Measurements from ENCODE around the gene RAD9A. TPM values are rescaled to one million over a fixed set of nuclear protein-coding genes. Genes with fewer than 3 reads are reported as not detected.
A peak's percentile ranks its signal among the peaks of the same experiment; 100 is the strongest.

Gene RAD9A
- total and polyA plus RNA-seq, 9 of the 15 experiments (the other 6 are each of a cell fraction or from before 2014, with no cell fraction given): 1.4 to 41.2 (median 16.1) TPM

- TF ChIP-seq SMAD3 (CRISPR knock-in tag; conservative IDR thresholded peaks at IDR 0.05): no peak
- no peak for TF ChIP-seq MLX (CRISPR knock-in tag; conservative IDR thresholded peaks at IDR 0.05)
- no peak for TF ChIP-seq ELF2 (CRISPR knock-in tag; IDR thresholded peaks at IDR 0.05)
- TF ChIP-seq PHB (CRISPR knock-in tag; IDR thresholded peaks at IDR 0.05): no peak; the same call in 1 of the 2 replicates
- TF ChIP-seq HMGN3 (IDR thresholded peaks at IDR 0.05; ENCODE audit: borderline replicate concordance, extremely low read depth, insufficient read length, low read depth, low read length): peak; percentile 35
- TF ChIP-seq ZBTB2 (IDR thresholded peaks at IDR 0.05): no peak
- TF ChIP-seq, protein P1, sequence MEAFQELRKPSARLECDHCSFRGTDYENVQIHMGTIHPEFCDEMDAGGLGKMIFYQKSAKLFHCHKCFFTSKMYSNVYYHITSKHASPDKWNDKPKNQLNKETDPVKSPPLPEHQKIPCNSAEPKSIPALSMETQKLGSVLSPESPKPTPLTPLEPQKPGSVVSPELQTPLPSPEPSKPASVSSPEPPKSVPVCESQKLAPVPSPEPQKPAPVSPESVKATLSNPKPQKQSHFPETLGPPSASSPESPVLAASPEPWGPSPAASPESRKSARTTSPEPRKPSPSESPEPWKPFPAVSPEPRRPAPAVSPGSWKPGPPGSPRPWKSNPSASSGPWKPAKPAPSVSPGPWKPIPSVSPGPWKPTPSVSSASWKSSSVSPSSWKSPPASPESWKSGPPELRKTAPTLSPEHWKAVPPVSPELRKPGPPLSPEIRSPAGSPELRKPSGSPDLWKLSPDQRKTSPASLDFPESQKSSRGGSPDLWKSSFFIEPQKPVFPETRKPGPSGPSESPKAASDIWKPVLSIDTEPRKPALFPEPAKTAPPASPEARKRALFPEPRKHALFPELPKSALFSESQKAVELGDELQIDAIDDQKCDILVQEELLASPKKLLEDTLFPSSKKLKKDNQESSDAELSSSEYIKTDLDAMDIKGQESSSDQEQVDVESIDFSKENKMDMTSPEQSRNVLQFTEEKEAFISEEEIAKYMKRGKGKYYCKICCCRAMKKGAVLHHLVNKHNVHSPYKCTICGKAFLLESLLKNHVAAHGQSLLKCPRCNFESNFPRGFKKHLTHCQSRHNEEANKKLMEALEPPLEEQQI (IDR thresholded peaks at IDR 0.05): no peak
- TF ChIP-seq BRF1 (IDR thresholded peaks at IDR 0.05; ENCODE audit: borderline replicate concordance, extremely low read depth, insufficient read length): no peak
- peak; percentile 59; the same call in 1 of the 2 replicates for TF ChIP-seq ZNF76 (CRISPR knock-in tag; IDR thresholded peaks at IDR 0.05; ENCODE audit: borderline replicate concordance)
- TF ChIP-seq, protein P2, sequence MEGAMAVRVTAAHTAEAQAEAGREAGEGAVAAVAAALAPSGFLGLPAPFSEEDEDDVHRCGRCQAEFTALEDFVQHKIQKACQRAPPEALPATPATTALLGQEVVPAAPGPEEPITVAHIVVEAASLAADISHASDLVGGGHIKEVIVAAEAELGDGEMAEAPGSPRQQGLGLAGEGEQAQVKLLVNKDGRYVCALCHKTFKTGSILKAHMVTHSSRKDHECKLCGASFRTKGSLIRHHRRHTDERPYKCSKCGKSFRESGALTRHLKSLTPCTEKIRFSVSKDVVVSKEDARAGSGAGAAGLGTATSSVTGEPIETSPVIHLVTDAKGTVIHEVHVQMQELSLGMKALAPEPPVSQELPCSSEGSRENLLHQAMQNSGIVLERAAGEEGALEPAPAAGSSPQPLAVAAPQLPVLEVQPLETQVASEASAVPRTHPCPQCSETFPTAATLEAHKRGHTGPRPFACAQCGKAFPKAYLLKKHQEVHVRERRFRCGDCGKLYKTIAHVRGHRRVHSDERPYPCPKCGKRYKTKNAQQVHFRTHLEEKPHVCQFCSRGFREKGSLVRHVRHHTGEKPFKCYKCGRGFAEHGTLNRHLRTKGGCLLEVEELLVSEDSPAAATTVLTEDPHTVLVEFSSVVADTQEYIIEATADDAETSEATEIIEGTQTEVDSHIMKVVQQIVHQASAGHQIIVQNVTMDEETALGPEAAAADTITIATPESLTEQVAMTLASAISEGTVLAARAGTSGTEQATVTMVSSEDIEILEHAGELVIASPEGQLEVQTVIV (CRISPR knock-in tag; IDR thresholded peaks at IDR 0.05; ENCODE audit: borderline replicate concordance): no peak
- TF ChIP-seq CBX1 (IDR thresholded peaks at IDR 0.05; ENCODE audit: low read depth): no peak
- no peak for TF ChIP-seq ZNF232 (CRISPR knock-in tag; IDR thresholded peaks at IDR 0.05)
- TF ChIP-seq ZNF311 (CRISPR knock-in tag; IDR thresholded peaks at IDR 0.05): no peak
- TF ChIP-seq CHCHD3 (CRISPR knock-in tag; IDR thresholded peaks at IDR 0.05): no peak
- no peak for TF ChIP-seq RAD51 (IDR thresholded peaks at IDR 0.05; ENCODE audit: borderline replicate concordance, low read depth)
- TF ChIP-seq STAT6 (CRISPR knock-in tag; IDR thresholded peaks at IDR 0.05): no peak
These were observed 36.5 kb downstream of the RAD9A start, which contains the start of gene RPS6KB2 (continued) for GRCh38 chr11:67428052-67429001.
